Cardiac muscle cell (in vitro differentiated cells and primary cell): ENCODE measurements around the gene WFDC11. TPM values are rescaled to one million over a fixed set of nuclear protein-coding genes. Genes with fewer than 3 reads are reported as not detected.

Experiments used
- DNase-seq, 2 donors: peaks; one replicate each; pipeline versions ENCODE4 v3.0.0 to v3.0.0-alpha.2; 2010 to 2017; ENCODE audit warnings: low read depth in 1 of 2, low spot score in 1 of 2
- H3K27ac ChIP-seq: fragments of 200-600 bp; sonication (generic); 2 replicates; pipeline ENCODE4 v1.5.1; 2016
- H3K27me3 ChIP-seq: fragments of 200-600 bp; sonication (generic); 2 replicates; pipeline ENCODE4 v1.6.0; 2016; ENCODE audit warnings: control low read depth
- H3K36me3 ChIP-seq: fragments of 200-600 bp; sonication (generic); 2 replicates; pipeline ENCODE4 v1.5.1; 2016; ENCODE audit warnings: control low read depth
- H3K4me1 ChIP-seq: fragments of 200-600 bp; sonication (generic); 2 replicates; pipeline ENCODE4 v1.8.1; 2017; ENCODE audit warnings: low read depth, mild to moderate bottlenecking, mixed run types
- H3K4me3 ChIP-seq: fragments of 200-600 bp; sonication (generic); 2 replicates; pipeline ENCODE4 v1.5.1; 2016; ENCODE audit warnings: mild to moderate bottlenecking
- H3K9me3 ChIP-seq: fragments of 200-600 bp; sonication (generic); 2 replicates; pipeline ENCODE4 v1.5.1; 2017; ENCODE audit warnings: low read depth, mild to moderate bottlenecking, control low read depth
- polyA plus RNA-seq: library from polyadenylated mRNA; unstranded; fragments of >200 nt; fragmentation: Nextera tagmentation; extraction: Ambion mirVana; gene quantifications from 2 replicates; pipeline ENCODE4 v1.2.1, GENCODE V29; 2016
- total RNA-seq: library from RNA; depleted of rRNA; stranded (reverse); fragments of >200 nt; gene quantifications from 2 replicates; pipeline ENCODE4 v1.2.3, GENCODE V29; 2016
- TF ChIP-seq, protein P1 (sequence below): IDR thresholded peaks from 2 replicates; pipeline ENCODE4 v1.5.1; 2012; ENCODE audit warnings: low read depth, mild to moderate bottlenecking, low read length

Gene WFDC11
- total and polyA plus RNA-seq, 2 experiments from 2014 or later: not detected

DNA sequence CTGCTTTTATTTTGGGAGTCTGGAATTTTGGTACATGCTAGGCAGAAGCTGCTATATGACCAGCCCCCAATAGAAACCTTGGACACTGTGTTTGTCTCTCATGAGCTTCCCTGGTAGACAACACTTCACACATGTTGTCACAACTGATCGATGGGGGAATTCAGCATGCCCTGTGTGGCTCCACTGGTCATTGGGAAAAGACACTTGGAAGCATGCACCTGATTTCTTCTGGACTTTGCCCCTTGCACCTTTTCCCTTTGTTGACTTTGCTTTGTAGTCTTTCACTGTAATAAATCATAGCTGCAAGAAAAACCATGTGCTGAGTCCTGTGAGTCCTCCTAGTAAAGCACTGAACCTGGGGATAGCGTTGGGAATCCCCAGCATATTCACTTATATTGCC lies 48.4 kb downstream of the WFDC11 start:
- TF ChIP-seq, protein P1, sequence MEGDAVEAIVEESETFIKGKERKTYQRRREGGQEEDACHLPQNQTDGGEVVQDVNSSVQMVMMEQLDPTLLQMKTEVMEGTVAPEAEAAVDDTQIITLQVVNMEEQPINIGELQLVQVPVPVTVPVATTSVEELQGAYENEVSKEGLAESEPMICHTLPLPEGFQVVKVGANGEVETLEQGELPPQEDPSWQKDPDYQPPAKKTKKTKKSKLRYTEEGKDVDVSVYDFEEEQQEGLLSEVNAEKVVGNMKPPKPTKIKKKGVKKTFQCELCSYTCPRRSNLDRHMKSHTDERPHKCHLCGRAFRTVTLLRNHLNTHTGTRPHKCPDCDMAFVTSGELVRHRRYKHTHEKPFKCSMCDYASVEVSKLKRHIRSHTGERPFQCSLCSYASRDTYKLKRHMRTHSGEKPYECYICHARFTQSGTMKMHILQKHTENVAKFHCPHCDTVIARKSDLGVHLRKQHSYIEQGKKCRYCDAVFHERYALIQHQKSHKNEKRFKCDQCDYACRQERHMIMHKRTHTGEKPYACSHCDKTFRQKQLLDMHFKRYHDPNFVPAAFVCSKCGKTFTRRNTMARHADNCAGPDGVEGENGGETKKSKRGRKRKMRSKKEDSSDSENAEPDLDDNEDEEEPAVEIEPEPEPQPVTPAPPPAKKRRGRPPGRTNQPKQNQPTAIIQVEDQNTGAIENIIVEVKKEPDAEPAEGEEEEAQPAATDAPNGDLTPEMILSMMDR: no peak
- no peak for DNase-seq
- Histone ChIP-seq H3K36me3 (no peaks in the 10 kb centered on the region), H3K27ac (no peak overlapping the region), H3K27me3 (no peaks in the 10 kb centered on the region), H3K4me3 (no peak overlapping the region), H3K4me1 (no peaks in the 10 kb centered on the region), H3K9me3 (no peaks in the 10 kb centered on the region)

GRCh38 chr20:45617591-45617990 lies 52.4 kb downstream of the WFDC11 start:
- no peak for DNase-seq
- H3K4me3 ChIP-seq: no peak overlapping the region
- TF ChIP-seq, protein P1: no peak
- H3K9me3 ChIP-seq: no peaks in the 10 kb centered on the region
- no peaks in the 10 kb centered on the region for H3K4me1 ChIP-seq
- no peak overlapping the region for H3K27ac ChIP-seq
- H3K27me3 ChIP-seq: no peaks in the 10 kb centered on the region
- no peaks in the 10 kb centered on the region for H3K36me3 ChIP-seq

DNA sequence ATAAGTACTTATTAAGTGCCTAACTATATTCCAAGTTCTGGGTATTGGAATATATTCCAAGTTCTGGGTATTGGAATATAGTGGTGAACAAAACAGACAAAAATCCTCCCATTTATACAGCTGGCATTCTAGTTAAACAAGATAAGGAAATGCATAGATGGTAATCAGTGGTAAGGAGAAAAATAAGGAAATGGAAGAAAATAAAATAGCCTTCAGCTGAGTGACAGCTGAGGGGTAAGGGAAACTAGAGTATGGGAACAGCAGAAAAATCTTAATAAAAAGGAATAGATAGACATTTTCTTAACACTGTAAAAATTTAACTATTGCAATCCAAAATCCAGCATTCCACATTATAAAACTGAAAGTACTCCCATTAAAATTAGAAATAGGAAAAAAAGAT lies 57.7 kb downstream of the WFDC11 start:
- TF ChIP-seq, protein P1: no peak

GRCh38 chr20:45611054-45611453 lies 59.0 kb downstream of the WFDC11 start:
- peak in 1 of 2 donors; percentile 78 for DNase-seq
- Histone ChIP-seq H3K4me3 (no peak overlapping the region), H3K36me3 (no peaks in the 10 kb centered on the region), H3K4me1 (no peaks in the 10 kb centered on the region), H3K27ac (no peak overlapping the region), H3K9me3 (no peaks in the 10 kb centered on the region), H3K27me3 (no peaks in the 10 kb centered on the region)
- TF ChIP-seq, protein P1: no peak

More for the DNA sequence above, 57.7 kb downstream of the WFDC11 start:
- DNase-seq: no peak
- no peaks in the 10 kb centered on the region for H3K27me3 ChIP-seq
- H3K4me1 ChIP-seq: no peaks in the 10 kb centered on the region
- H3K27ac ChIP-seq: no peak overlapping the region
- H3K9me3 ChIP-seq: no peaks in the 10 kb centered on the region
- H3K4me3 ChIP-seq: no peak overlapping the region
- no peaks in the 10 kb centered on the region for H3K36me3 ChIP-seq

- no peak for DNase-seq
- no peaks in the 10 kb centered on the region for H3K9me3 ChIP-seq
- no peaks in the 10 kb centered on the region for H3K36me3 ChIP-seq
- H3K27me3 ChIP-seq: no peaks in the 10 kb centered on the region
- no peaks in the 10 kb centered on the region for H3K4me1 ChIP-seq
- TF ChIP-seq, protein P1: no peak
- H3K27ac ChIP-seq: no peak overlapping the region
- no peak overlapping the region for H3K4me3 ChIP-seq
These were observed 62.2 kb downstream of the WFDC11 start for GRCh38 chr20:45607810-45608209.

Other genes starting within 250 kb of the WFDC11 start
- 0.95 and 3.0 TPM in 2 replicates for gene WFDC2, start 200.5 kb downstream of the WFDC11 start, total RNA-seq
- gene WFDC2, start 200.5 kb downstream of the WFDC11 start, polyA plus RNA-seq: 7.5 and 8.5 TPM in 2 replicates
- gene SPINT3, start 154.6 kb downstream of the WFDC11 start, total RNA-seq: not detected in 2 replicates
- not detected in 2 replicates for gene SPINT3, start 154.6 kb downstream of the WFDC11 start, polyA plus RNA-seq
- gene WFDC6, start 130.8 kb downstream of the WFDC11 start, total RNA-seq: not detected in 2 replicates
- not detected in 2 replicates for gene WFDC6, start 130.8 kb downstream of the WFDC11 start, polyA plus RNA-seq
- not detected in 2 replicates for gene EPPIN, start 122.8 kb downstream of the WFDC11 start, total RNA-seq
- gene EPPIN, start 122.8 kb downstream of the WFDC11 start, polyA plus RNA-seq: not detected in 2 replicates
- gene WFDC8, start 91.0 kb downstream of the WFDC11 start, total RNA-seq: not detected in 2 replicates
- not detected in 2 replicates for gene WFDC8, start 91.0 kb downstream of the WFDC11 start, polyA plus RNA-seq
- not detected in 2 replicates for gene WFDC10A, start 40.5 kb downstream of the WFDC11 start, total RNA-seq
- gene WFDC10A, start 40.5 kb downstream of the WFDC11 start, polyA plus RNA-seq: not detected in 2 replicates
- not detected in 2 replicates for gene WFDC9, start 39.0 kb downstream of the WFDC11 start, total RNA-seq
- gene WFDC9, start 39.0 kb downstream of the WFDC11 start, polyA plus RNA-seq: not detected in 2 replicates
- gene WFDC13, start 31.8 kb upstream of the WFDC11 start, total RNA-seq: not detected in 2 replicates
- not detected in 2 replicates for gene WFDC13, start 31.8 kb upstream of the WFDC11 start, polyA plus RNA-seq
- not detected in 2 replicates for gene WFDC10B, start 34.8 kb upstream of the WFDC11 start, total RNA-seq
- gene WFDC10B, start 34.8 kb upstream of the WFDC11 start, polyA plus RNA-seq: not detected in 2 replicates
- not detected in 2 replicates for gene SPINT4, start 52.1 kb upstream of the WFDC11 start, total RNA-seq
- not detected in 2 replicates for gene SPINT4, start 52.1 kb upstream of the WFDC11 start, polyA plus RNA-seq
- not detected in 2 replicates for gene WFDC3, start 121.6 kb upstream of the WFDC11 start, total RNA-seq
- 1.3 and 2.6 TPM in 2 replicates for gene WFDC3, start 121.6 kb upstream of the WFDC11 start, polyA plus RNA-seq
- gene DNTTIP1, start 121.7 kb upstream of the WFDC11 start, total RNA-seq: 33.0 and 36.4 TPM in 2 replicates
- gene DNTTIP1, start 121.7 kb upstream of the WFDC11 start, polyA plus RNA-seq: 74.1 and 76.0 TPM in 2 replicates
- 35.4 and 267 TPM in 2 replicates for gene UBE2C, start 142.4 kb upstream of the WFDC11 start, total RNA-seq
- 48.6 and 352 TPM in 2 replicates for gene UBE2C, start 142.4 kb upstream of the WFDC11 start, polyA plus RNA-seq
- gene TNNC2, start 157.1 kb upstream of the WFDC11 start, total RNA-seq: 27.9 and 36.0 TPM in 2 replicates
- gene TNNC2, start 157.1 kb upstream of the WFDC11 start, polyA plus RNA-seq: 62.4 and 96.3 TPM in 2 replicates
- 109 and 270 TPM in 2 replicates for gene SNX21, start 163.6 kb upstream of the WFDC11 start, total RNA-seq
- 42.7 and 66.8 TPM in 2 replicates for gene SNX21, start 163.6 kb upstream of the WFDC11 start, polyA plus RNA-seq
- gene ACOT8, start 187.2 kb upstream of the WFDC11 start, total RNA-seq: 45.3 and 55.9 TPM in 2 replicates
- 48.3 and 64.9 TPM in 2 replicates for gene ACOT8, start 187.2 kb upstream of the WFDC11 start, polyA plus RNA-seq
- gene ZSWIM3, start 187.4 kb upstream of the WFDC11 start, total RNA-seq: 7.4 and 8.0 TPM in 2 replicates
- gene ZSWIM3, start 187.4 kb upstream of the WFDC11 start, polyA plus RNA-seq: 2.2 and 4.0 TPM in 2 replicates
- gene ZSWIM1, start 211.0 kb upstream of the WFDC11 start, total RNA-seq: 11.7 and 12.9 TPM in 2 replicates
- 13.5 and 13.7 TPM in 2 replicates for gene ZSWIM1, start 211.0 kb upstream of the WFDC11 start, polyA plus RNA-seq
- gene SPATA25, start 217.4 kb upstream of the WFDC11 start, total RNA-seq: 35.9 and 42.8 TPM in 2 replicates
- gene SPATA25, start 217.4 kb upstream of the WFDC11 start, polyA plus RNA-seq: 6.6 and 7.4 TPM in 2 replicates
- gene NEURL2, start 221.0 kb upstream of the WFDC11 start, total RNA-seq: 77.8 and 81.3 TPM in 2 replicates
- 64.5 and 78.2 TPM in 2 replicates for gene NEURL2, start 221.0 kb upstream of the WFDC11 start, polyA plus RNA-seq
- gene CTSA, start 221.1 kb upstream of the WFDC11 start, total RNA-seq: 52.3 and 61.6 TPM in 2 replicates
- 78.1 and 82.7 TPM in 2 replicates for gene CTSA, start 221.1 kb upstream of the WFDC11 start, polyA plus RNA-seq
- gene PLTP, start 241.9 kb upstream of the WFDC11 start, total RNA-seq: 71.7 and 90.9 TPM in 2 replicates
- gene PLTP, start 241.9 kb upstream of the WFDC11 start, polyA plus RNA-seq: 93.6 and 99.6 TPM in 2 replicates